Measurements from ENCODE around the gene MBNL1. TPM values are rescaled to one million over a fixed set of nuclear protein-coding genes. Genes with fewer than 3 reads are reported as not detected.

MBNL1 gene
- 105 and 465 TPM in 2 replicates for total RNA-seq (ENCODE audit: low replicate concordance)

GRCh38 chr3:152268555-152269055, at the start of gene MBNL1:
Gene MBNL1 (plus strand): TSS chr3:152268929. CDS start chr3:152300194, 31,265 bp downstream.
- H3K4me3 ChIP-seq (ENCODE audit: low read depth, low read length), result peak within 1 kb of the TSS; percentile 74
- TF ChIP-seq, protein P1, sequence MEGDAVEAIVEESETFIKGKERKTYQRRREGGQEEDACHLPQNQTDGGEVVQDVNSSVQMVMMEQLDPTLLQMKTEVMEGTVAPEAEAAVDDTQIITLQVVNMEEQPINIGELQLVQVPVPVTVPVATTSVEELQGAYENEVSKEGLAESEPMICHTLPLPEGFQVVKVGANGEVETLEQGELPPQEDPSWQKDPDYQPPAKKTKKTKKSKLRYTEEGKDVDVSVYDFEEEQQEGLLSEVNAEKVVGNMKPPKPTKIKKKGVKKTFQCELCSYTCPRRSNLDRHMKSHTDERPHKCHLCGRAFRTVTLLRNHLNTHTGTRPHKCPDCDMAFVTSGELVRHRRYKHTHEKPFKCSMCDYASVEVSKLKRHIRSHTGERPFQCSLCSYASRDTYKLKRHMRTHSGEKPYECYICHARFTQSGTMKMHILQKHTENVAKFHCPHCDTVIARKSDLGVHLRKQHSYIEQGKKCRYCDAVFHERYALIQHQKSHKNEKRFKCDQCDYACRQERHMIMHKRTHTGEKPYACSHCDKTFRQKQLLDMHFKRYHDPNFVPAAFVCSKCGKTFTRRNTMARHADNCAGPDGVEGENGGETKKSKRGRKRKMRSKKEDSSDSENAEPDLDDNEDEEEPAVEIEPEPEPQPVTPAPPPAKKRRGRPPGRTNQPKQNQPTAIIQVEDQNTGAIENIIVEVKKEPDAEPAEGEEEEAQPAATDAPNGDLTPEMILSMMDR (IDR thresholded peaks at IDR 0.05; ENCODE audit: insufficient read depth, low read length), result no peak
- DNase-seq (ENCODE audit: low read depth), result peak; percentile 75

GRCh38 chr3:152219216-152219615, 49.5 kb upstream of the MBNL1 start:
- DNase-seq (ENCODE audit: low read depth), result peak; percentile 44
- no peak overlapping the region for H3K4me3 ChIP-seq (ENCODE audit: low read depth, low read length)
- TF ChIP-seq, protein P1 (IDR thresholded peaks at IDR 0.05; ENCODE audit: insufficient read depth, low read length), result no peak

DNA sequence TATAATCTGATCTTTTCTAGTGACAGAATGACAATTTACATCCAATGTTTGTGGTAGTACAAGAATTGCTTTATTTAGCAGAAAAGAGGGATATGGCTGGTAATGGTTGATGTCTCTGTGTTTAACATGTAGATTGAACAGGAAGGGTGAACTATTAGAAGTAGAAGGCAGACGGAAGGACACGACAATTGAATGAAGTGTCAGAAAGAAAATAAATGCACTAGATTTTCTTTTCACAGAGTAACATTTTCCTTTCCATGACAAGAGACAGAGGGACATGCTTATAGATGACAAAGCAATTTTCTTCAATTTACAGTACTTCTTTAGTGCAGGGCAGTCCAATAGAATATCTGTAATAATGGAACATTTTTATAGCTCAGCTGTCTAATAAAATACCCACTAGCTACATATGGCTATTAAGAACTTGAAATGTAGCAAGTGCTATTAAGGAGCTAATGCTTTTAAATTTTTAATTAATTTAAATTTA, 48.9 kb upstream of the MBNL1 start:
- no peak for DNase-seq (ENCODE audit: low read depth)
- TF ChIP-seq, protein P1 (IDR thresholded peaks at IDR 0.05; ENCODE audit: insufficient read depth, low read length), result no peak
- no peak overlapping the region for H3K4me3 ChIP-seq (ENCODE audit: low read depth, low read length)

- TF ChIP-seq, protein P1 (IDR thresholded peaks at IDR 0.05; ENCODE audit: insufficient read depth, low read length), result no peak
- H3K4me3 ChIP-seq (ENCODE audit: low read depth, low read length), result no peak overlapping the region
- DNase-seq (ENCODE audit: low read depth), result peak; percentile 89
Measured at GRCh38 chr3:152222327-152222726, 46.4 kb upstream of the MBNL1 start.

DNA sequence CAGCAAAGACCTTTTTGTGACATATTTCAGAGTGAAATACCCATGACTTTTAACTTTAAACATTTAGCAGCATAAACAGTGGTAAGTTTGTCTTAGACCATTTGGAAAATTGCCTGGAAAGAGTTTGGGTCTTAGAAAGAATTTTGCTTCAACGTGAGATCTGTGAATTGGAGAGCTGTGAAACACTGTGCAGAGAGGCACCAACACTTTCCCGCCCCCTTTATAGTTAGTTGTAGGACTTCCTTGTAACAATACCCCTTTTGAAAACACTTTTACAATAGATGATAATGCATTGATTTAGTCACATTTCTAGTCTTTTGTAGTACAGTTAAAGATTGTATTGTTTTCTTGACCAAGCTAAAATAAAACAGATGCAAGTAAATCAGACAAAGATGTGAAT, 43.5 kb upstream of the MBNL1 start:
- H3K4me3 ChIP-seq (ENCODE audit: low read depth, low read length), result no peak overlapping the region
- peak; percentile 35 for DNase-seq (ENCODE audit: low read depth)
- TF ChIP-seq, protein P1 (IDR thresholded peaks at IDR 0.05; ENCODE audit: insufficient read depth, low read length), result no peak

- H3K4me3 ChIP-seq (ENCODE audit: low read depth, low read length), result no peak overlapping the region
- no peak for DNase-seq (ENCODE audit: low read depth)
- TF ChIP-seq, protein P1 (IDR thresholded peaks at IDR 0.05; ENCODE audit: insufficient read depth, low read length), result no peak
Measured at GRCh38 chr3:152226176-152226575, 42.6 kb upstream of the MBNL1 start.

DNA sequence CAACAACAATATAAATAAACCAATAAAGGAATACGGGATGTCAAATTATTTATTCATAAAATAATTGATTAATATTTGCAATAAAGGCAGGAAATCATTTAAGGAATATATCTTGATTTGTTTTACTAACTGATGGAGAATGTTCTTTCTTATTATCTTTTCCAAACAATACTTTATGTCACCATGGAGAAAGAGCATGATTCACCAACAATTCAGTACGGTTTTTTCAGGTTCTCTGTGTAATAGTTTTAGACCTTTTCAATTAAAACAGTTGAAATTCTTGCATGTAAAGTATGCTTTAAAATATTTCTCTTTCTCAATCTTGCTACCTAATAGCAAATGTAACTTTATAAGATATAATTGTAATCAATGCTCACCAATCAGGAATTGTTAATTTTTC, 41.7 kb upstream of the MBNL1 start:
- no peak overlapping the region for H3K4me3 ChIP-seq (ENCODE audit: low read depth, low read length)
- TF ChIP-seq, protein P1 (IDR thresholded peaks at IDR 0.05; ENCODE audit: insufficient read depth, low read length), result no peak
- no peak for DNase-seq (ENCODE audit: low read depth)

All from fibroblast of the aortic adventitia (primary cell).